ENCODE results near the gene LDLRAD3.

LDLRAD3 gene

DNA sequence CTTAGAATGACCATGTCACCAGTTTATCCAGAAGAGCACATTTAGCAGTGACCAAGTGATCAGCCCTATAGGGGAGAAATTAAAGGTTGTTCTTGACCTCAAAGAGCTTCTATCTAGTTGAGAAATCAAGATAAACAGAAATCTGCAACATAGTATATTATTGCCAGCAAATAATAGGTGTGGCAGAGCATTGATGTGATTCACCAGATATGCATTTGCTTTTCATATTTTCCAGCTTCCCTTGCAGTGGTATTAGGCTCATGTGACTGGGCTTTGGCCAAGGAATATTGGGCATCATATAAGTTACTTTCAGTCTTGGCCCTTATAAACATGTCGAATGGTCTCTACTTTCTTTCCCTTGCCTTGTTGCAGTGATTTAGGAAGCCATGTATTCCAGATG lies 310.9 kb downstream of the LDLRAD3 start:
- no peak for DNase-seq

GRCh38 chr11:36257351-36257750 lies 313.5 kb downstream of the LDLRAD3 start:
- DNase-seq, result peak; percentile 5

- DNase-seq, result peak; percentile 55
Observed at GRCh38 chr11:36258730-36259360, 315.0 kb downstream of the LDLRAD3 start.

DNA sequence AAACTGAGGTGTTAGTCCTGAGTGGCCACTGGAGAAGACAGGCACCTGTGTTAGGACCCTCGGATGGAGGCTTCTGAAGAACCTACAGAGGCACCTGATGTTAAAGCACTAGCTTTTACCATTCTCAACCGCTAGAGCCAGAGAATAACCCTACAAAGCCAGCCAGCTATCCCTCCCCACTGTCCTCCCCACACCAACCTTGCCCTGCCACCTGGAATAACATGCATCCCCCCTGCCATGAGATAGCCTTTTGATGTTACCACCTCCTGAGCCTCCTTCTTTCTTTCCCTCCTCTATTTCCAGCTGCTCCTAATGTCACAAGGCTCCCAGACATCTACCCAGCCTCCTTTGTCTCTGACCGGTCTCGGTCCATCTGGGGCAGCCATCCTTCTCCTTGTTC lies 317.2 kb downstream of the LDLRAD3 start:
- peak; percentile 13 for DNase-seq

- peak; percentile 49 for DNase-seq
Observed at GRCh38 chr11:36264011-36264972, 320.4 kb downstream of the LDLRAD3 start.

GRCh38 chr11:36264973-36265344 lies 321.1 kb downstream of the LDLRAD3 start:
- DNase-seq, result no peak

DNA sequence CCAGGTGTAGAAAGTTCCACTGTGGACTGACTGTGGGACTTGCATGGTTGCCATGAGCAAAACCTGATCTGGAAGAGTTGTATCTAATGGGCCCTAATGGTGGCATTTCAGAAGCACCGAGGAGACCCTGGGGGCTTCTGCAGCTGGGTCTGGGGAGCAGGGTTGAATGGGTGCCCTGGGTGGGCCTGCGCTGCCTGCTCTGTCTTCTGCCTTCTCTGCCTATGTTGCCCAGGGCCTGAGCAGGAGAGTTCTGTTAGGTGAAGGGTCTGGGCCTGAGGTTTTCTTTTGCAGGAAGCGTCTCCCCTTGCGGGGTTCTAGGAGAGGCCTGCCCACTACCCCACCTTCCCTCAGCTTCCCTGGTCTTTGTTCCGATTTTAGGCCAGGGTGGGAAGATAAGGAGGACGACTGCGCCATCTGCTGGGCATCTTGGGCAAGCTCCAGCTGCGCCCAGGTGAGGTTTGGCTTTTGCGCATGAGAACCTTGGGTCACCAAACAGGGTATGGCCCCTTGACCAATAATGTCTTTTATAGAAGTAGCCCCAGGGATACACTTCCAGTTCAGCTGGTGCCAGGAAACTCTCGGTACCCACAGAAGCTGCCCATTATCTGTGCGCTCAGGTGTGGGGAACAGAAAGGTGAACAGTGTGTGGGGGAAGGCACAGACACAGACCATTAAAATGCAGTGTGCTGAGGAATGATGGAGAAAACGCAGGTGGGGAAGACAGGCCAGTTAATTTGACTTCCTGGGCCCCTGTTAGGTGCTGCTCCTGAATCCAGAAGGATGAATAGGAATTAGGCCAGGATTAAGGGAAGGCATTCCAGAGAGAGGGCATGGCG lies 322.1 kb downstream of the LDLRAD3 start:
- peak; percentile 82 for DNase-seq

GRCh38 chr11:36266767-36267166 lies 322.9 kb downstream of the LDLRAD3 start:
- DNase-seq, result no peak

DNA sequence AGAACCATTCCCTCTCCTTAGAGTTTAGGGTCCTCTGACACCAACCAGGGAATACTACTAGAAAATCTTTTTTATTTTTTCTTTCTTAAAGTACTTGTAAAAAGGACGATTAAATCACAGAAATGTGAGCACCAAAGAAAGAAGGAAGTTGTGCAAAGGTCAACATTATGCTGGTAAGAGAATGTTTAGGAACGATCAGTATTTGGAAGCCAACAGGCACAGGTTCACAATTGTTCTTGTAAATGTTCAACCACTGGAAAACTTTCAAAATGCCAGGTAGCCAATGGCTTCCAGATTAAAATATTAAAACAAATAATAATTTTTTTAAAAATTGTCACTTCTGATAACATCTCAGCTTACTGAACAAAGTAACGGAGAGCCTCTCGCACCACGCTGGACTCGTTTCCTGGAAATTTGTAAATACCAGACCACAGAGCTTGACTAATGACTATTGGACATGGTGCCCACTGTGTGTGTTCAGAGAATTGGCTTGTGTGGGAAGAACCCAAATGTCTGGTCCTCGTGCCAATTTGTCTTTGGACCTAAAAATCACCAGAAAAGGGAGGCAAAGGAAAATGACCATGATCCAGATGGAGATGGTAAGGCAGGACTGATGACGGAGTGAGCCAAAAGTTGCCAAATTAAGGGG lies 324.6 kb downstream of the LDLRAD3 start:
- DNase-seq, result no peak

GRCh38 chr11:36270701-36271100 lies 326.8 kb downstream of the LDLRAD3 start:
- DNase-seq, result peak; percentile 17

GRCh38 chr11:36271794-36272407 lies 328.0 kb downstream of the LDLRAD3 start:
- peak; percentile 40 for DNase-seq

DNA sequence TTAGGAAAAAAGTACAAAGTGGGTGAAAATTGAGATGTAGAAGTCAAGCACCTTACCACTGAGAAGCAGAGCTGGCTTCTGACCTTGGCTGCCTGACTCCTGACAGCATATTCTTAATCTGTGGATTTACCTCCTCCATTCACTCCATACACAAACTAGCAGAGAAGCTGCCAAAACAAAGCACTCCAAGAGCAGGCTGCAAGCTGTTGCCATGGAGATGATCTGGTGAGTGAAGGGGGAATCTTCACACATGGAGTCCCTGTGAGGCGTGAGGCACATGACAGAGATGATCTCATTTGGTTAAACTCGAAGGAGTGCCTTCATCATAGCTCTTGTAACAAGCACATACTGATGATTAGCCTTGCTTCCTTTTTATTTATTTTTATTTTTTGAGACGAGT lies 329.2 kb downstream of the LDLRAD3 start:
- DNase-seq, result peak; percentile 9

- peak; percentile 37 for DNase-seq
Observed at GRCh38 chr11:36274414-36274813, 330.6 kb downstream of the LDLRAD3 start.

GRCh38 chr11:36278531-36279282 lies 334.8 kb downstream of the LDLRAD3 start:
- DNase-seq, result peak; percentile 42

DNA sequence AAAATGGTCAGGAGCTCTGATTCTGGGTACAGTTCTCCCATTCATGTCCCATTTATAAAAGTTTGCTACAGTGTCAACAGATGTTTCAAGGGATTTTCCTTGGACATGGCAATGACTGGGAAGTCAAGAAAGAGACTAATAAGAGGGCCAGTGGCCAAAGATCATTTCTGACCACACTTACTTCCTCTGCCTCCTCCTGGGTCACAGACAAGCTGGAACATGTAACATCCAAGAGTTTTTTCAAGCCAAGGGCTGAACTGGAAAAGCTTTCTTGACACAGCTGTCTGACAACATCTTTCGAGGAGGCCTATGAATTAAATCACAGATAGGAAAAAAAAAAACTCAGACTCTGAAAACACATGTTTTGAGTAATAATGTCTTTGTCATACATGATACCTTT lies 336.7 kb downstream of the LDLRAD3 start:
- DNase-seq, result no peak
